Keratinocyte (primary cell): Measurements from ENCODE around the gene NRP1. TPM values are rescaled to one million over a fixed set of nuclear protein-coding genes. Genes with fewer than 3 reads are reported as not detected.

Source experiments
- DNase-seq: peaks from one replicate; pipeline ENCODE4 v3.0.0-alpha.2; 2011; ENCODE audit warnings: low read depth, missing footprints, low spot score
- FAIRE-seq: peaks from 2 replicates; lab custom pipeline; 2011; peaks lifted over from hg19 to GRCh38; lab: Jason Lieb, UNC
- H2AFZ ChIP-seq: 2 replicates; pipeline ENCODE4 v1.6.0; 2012; ENCODE audit warnings: low read length, control low read depth, inconsistent platforms; ENCODE audit not compliant: control insufficient read depth
- H3K27ac ChIP-seq: 2 replicates; pipeline ENCODE4 v1.5.1; 2011; ENCODE audit warnings: low read length; ENCODE audit not compliant: control insufficient read depth, insufficient read depth
- H3K27me3 ChIP-seq: 3 replicates; pipeline ENCODE4 v1.6.0; 2011; ENCODE audit warnings: low read length; ENCODE audit not compliant: control insufficient read depth, insufficient read depth; ENCODE audit errors: extremely low read depth
- H3K36me3 ChIP-seq, 2 experiments: 2 replicates in 1 of 2; 3 replicates in 1 of 2; pipeline ENCODE4 v1.5.1; 2011; ENCODE audit warnings: low read length in 2 of 2, mild to moderate bottlenecking in 1 of 2; ENCODE audit not compliant: control insufficient read depth in 2 of 2, insufficient read depth in 2 of 2; ENCODE audit errors: extremely low read depth in 1 of 2
- H3K4me1 ChIP-seq: 3 replicates; pipeline ENCODE4 v1.5.1; 2011; ENCODE audit warnings: low read length; ENCODE audit not compliant: control insufficient read depth, insufficient read depth; ENCODE audit errors: extremely low read depth
- H3K4me2 ChIP-seq: 3 replicates; pipeline ENCODE4 v1.6.0; 2011; ENCODE audit warnings: low read depth, low read length; ENCODE audit not compliant: control insufficient read depth, insufficient read depth; ENCODE audit errors: extremely low read depth
- H3K4me3 ChIP-seq, 3 experiments: fragments of 200-600 bp in 1 of 3; sonication (generic) in 1 of 3; 2 replicates in 2 of 3; 3 replicates in 1 of 3; pipeline ENCODE4 v1.5.1; 2011 to 2016; ENCODE audit warnings: low read length in 3 of 3, mild to moderate bottlenecking in 3 of 3, control low read depth in 2 of 3, inconsistent platforms in 1 of 3, low read depth in 1 of 3, mixed read lengths in 1 of 3, mixed run types in 1 of 3, moderate library complexity in 1 of 3; ENCODE audit not compliant: control insufficient read depth in 2 of 3, insufficient read depth in 2 of 3; ENCODE audit errors: extremely low read depth in 1 of 3
- H3K79me2 ChIP-seq: 2 replicates; pipeline ENCODE4 v1.6.0; 2012; ENCODE audit warnings: low read length; ENCODE audit not compliant: control insufficient read depth, insufficient read depth
- H3K9ac ChIP-seq: 3 replicates; pipeline ENCODE4 v1.6.0; 2011; ENCODE audit warnings: low read length; ENCODE audit not compliant: control insufficient read depth, insufficient read depth; ENCODE audit errors: extremely low read depth
- H3K9me1 ChIP-seq: 3 replicates; pipeline ENCODE4 v1.6.0; 2011; ENCODE audit warnings: low read length; ENCODE audit not compliant: control insufficient read depth, insufficient read depth; ENCODE audit errors: extremely low read depth
- H3K9me3 ChIP-seq: 2 replicates; pipeline ENCODE4 v1.5.1; 2012; ENCODE audit warnings: low read depth, low read length; ENCODE audit not compliant: control insufficient read depth
- H4K20me1 ChIP-seq: 3 replicates; pipeline ENCODE4 v1.6.0; 2011; ENCODE audit warnings: low read length; ENCODE audit not compliant: control insufficient read depth, insufficient read depth; ENCODE audit errors: extremely low read depth
- EZH2 ChIP-seq: IDR thresholded peaks from one replicate; pipeline ENCODE4 v1.6.1; 2012; ENCODE audit warnings: inconsistent platforms, mild to moderate bottlenecking, low read length, moderate library complexity
- dilution Hi-C: fragments of 300-500 bp; cut with MboI; formaldehyde crosslinking; loops from one replicate; pipeline ENCODE4 v1.7.0; 2020; ENCODE audit warnings: low sequenced_read_pairs; ENCODE audit not compliant: extremely low pct_ligation_motif_present
- polyA plus RNA-seq, 5 experiments: library from polyadenylated mRNA; depleted of rRNA in 3 of 5; stranded (reverse) in 3 of 5; stranded (forward) in 1 of 5; unstranded in 1 of 5; fragments of >200 nt; gene quantifications; 1 replicate in 1 of 5; 2 replicates in 3 of 5; 3 replicates in 1 of 5; pipeline versions ENCODE4 v1.2.1 to v1.2.3, GENCODE V29; 2011 to 2012; ENCODE audit warnings: missing spikeins in 2 of 5, low read depth in 1 of 5, low replicate concordance in 1 of 5
- TF ChIP-seq, protein P1 (sequence below), 3 experiments: IDR thresholded peaks in 1 of 3; conservative IDR thresholded peaks in 1 of 3; optimal IDR thresholded peaks in 1 of 3; 2 replicates in 2 of 3; 3 replicates in 1 of 3; pipeline versions ENCODE3 to v1.5.1; 2011; ENCODE audit warnings: low read length in 3 of 3, mild to moderate bottlenecking in 3 of 3, moderate library complexity in 2 of 3, control low read depth in 1 of 3, inconsistent platforms in 1 of 3; ENCODE audit not compliant: insufficient read depth in 2 of 3; ENCODE audit errors: extremely low read depth in 1 of 3

Gene NRP1
- polyA plus RNA-seq, 1 donor (not counting 4 experiments of a cell fraction or from before 2014, with no cell fraction given) = 36.2 TPM

DNA sequence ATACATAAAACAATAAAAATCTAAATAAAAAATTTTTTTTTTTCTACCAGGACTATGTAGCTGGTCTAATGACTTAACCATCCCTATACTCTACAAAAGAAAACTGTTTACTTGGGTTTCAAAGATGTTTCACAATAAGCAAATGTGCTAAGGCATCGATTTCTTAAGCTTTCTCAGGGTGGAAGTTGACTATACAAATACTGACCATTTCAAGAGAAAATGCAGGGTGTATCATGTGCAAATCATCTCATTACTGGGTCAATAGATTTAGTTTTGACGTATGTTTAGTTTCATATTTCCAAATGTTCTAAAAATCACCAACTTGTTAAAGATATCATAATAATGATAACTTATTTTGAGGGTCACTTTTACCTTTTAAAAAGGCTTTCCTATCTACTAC is 7.5 kb downstream of the NRP1 start:
- Histone ChIP-seq H3K9me1 (no peaks in the 10 kb centered on the region), H3K9ac (no peak overlapping the region), H3K27ac (no peak overlapping the region), H3K4me1 (peaks cover 16% of the 10 kb centered on the region), H2AFZ (no peak overlapping the region), H3K4me3 (no peak overlapping the region), H3K36me3 (peaks cover 2 to 42% of the 10 kb centered on the region in 2 experiments), H3K79me2 (peaks cover 88% of the 10 kb centered on the region), H3K27me3 (no peaks in the 10 kb centered on the region), H3K9me3 (no peaks in the 10 kb centered on the region), H3K4me2 (no peak overlapping the region), H4K20me1 (no peaks in the 10 kb centered on the region)
- TF ChIP-seq, protein P1, sequence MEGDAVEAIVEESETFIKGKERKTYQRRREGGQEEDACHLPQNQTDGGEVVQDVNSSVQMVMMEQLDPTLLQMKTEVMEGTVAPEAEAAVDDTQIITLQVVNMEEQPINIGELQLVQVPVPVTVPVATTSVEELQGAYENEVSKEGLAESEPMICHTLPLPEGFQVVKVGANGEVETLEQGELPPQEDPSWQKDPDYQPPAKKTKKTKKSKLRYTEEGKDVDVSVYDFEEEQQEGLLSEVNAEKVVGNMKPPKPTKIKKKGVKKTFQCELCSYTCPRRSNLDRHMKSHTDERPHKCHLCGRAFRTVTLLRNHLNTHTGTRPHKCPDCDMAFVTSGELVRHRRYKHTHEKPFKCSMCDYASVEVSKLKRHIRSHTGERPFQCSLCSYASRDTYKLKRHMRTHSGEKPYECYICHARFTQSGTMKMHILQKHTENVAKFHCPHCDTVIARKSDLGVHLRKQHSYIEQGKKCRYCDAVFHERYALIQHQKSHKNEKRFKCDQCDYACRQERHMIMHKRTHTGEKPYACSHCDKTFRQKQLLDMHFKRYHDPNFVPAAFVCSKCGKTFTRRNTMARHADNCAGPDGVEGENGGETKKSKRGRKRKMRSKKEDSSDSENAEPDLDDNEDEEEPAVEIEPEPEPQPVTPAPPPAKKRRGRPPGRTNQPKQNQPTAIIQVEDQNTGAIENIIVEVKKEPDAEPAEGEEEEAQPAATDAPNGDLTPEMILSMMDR (optimal IDR thresholded peaks at IDR 0.05 in 1 of 3, IDR thresholded peaks at IDR 0.05 in 1 of 3, conservative IDR thresholded peaks at IDR 0.05 in 1 of 3; ENCODE audit: extremely low read depth in 1 of 3, insufficient read depth in 2 of 3, low read length in 3 of 3) = no peak
- TF ChIP-seq EZH2 = no peak
- DNase-seq = no peak
- no peak for FAIRE-seq
- dilution Hi-C loops = no loop called here

GRCh38 chr10:33325929-33326328 is 8.5 kb downstream of the NRP1 start:
- Histone ChIP-seq H3K27me3 (no peaks in the 10 kb centered on the region), H3K4me1 (peaks cover 8% of the 10 kb centered on the region), H3K79me2 (peaks cover 84% of the 10 kb centered on the region), H3K4me2 (no peak overlapping the region), H2AFZ (no peak overlapping the region), H3K27ac (no peak overlapping the region), H3K9ac (no peak overlapping the region), H4K20me1 (no peaks in the 10 kb centered on the region), H3K9me3 (no peaks in the 10 kb centered on the region), H3K9me1 (no peaks in the 10 kb centered on the region), H3K36me3 (peaks cover 2 to 41% of the 10 kb centered on the region in 2 experiments), H3K4me3 (no peak overlapping the region)
- FAIRE-seq = peak; percentile 5
- TF ChIP-seq EZH2 = no peak
- TF ChIP-seq, protein P1 (optimal IDR thresholded peaks at IDR 0.05 in 1 of 3, IDR thresholded peaks at IDR 0.05 in 1 of 3, conservative IDR thresholded peaks at IDR 0.05 in 1 of 3; ENCODE audit: extremely low read depth in 1 of 3, insufficient read depth in 2 of 3, low read length in 3 of 3) = no peak
- dilution Hi-C loops = no loop called here
- no peak for DNase-seq
